Gastroesophageal sphincter (tissue), 3 donors: ENCODE data around the gene AGPAT4.

ENCODE experiments used
- POLR2A ChIP-seq, 2 donors: fragments of 450-650 bp; IDR thresholded peaks; one replicate each; pipeline ENCODE4 v1.6.1; 2017; ENCODE audit warnings: antibody characterized with exemption in 2 of 2, mild to moderate bottlenecking in 2 of 2, moderate library complexity in 1 of 2
- POLR2AphosphoS5 ChIP-seq: sonication (generic); formaldehyde crosslinking; IDR thresholded peaks from one replicate; pipeline ENCODE4 v1.6.1; 2017; ENCODE audit warnings: antibody characterized with exemption
- TF ChIP-seq, protein P1 (sequence below), 4 experiments: fragments of 200-600 bp in 2 of 4; fragments of 450-650 bp in 2 of 4; sonication (generic) in 1 of 4; IDR thresholded peaks; one replicate each; pipeline ENCODE4 v1.5.1; 2017 to 2019; ENCODE audit warnings: antibody characterized with exemption in 4 of 4, mild to moderate bottlenecking in 2 of 4, moderate library complexity in 2 of 4

DNA sequence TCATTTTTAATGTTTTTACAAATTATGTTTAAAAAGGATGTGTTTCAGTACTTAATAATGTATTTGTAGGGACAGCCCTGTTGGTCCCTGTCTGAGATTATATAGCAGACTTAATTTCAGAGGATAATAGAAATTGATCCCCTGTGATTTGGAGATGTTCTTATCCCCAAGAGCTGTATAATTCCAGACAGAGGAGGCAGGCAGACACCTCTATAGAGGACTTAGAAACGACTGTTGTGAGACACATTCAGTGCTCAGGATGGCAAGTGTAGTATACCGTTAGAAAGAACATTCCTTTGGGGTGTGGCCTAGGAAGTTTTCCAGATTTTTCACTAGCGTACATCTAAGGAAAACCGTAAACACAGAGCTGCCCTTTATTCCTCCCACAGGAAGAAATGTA lies 164.5 kb downstream of the AGPAT4 start:
- TF ChIP-seq, protein P1, sequence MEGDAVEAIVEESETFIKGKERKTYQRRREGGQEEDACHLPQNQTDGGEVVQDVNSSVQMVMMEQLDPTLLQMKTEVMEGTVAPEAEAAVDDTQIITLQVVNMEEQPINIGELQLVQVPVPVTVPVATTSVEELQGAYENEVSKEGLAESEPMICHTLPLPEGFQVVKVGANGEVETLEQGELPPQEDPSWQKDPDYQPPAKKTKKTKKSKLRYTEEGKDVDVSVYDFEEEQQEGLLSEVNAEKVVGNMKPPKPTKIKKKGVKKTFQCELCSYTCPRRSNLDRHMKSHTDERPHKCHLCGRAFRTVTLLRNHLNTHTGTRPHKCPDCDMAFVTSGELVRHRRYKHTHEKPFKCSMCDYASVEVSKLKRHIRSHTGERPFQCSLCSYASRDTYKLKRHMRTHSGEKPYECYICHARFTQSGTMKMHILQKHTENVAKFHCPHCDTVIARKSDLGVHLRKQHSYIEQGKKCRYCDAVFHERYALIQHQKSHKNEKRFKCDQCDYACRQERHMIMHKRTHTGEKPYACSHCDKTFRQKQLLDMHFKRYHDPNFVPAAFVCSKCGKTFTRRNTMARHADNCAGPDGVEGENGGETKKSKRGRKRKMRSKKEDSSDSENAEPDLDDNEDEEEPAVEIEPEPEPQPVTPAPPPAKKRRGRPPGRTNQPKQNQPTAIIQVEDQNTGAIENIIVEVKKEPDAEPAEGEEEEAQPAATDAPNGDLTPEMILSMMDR (IDR thresholded peaks at IDR 0.05): no peak
- TF ChIP-seq POLR2AphosphoS5: no peak
- no peak for TF ChIP-seq POLR2A (IDR thresholded peaks at IDR 0.05)
